ENCODE measurements around the gene CUEDC2. TPM values are rescaled to one million over a fixed set of nuclear protein-coding genes. Genes with fewer than 3 reads are reported as not detected.
A peak's percentile ranks its signal among the peaks of the same experiment; 100 is the strongest.

CUEDC2 gene
- total RNA-seq, 1 donor from 2014 or later = 42.4 TPM

DNA sequence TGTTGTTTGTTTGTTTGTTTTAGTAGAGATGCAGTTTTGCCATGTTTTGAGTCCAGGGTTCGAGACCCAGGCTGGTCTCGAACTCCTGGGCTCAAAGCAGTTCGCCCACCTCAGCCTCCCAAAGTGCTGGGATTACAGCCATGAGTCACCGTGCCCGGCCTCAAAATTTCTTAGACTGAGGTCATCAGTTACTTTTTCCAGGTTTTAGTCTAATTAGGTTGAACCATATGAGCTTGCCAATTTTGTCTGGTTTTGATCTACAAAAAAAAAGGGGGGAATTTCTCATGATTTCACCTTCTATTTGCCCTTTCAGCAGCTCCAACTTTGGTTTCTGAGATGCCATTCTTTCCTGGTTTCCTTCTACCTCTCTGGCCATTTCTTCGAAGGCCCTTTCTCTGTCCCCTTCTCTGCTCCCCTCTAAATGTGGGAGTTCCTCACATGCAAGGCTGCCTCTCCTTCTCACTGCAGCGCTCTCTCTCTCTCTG, 5.5 kb downstream of the CUEDC2 start:
- no peak for DNase-seq (ENCODE audit: low spot score)

GRCh38 chr10:102425444-102425843, 6.9 kb downstream of the CUEDC2 start:
- DNase-seq (ENCODE audit: low spot score) = no peak

- DNase-seq (ENCODE audit: low spot score) = no peak
Measured at GRCh38 chr10:102424916-102425315, 7.5 kb downstream of the CUEDC2 start.

- no peak for DNase-seq (ENCODE audit: low spot score)
Measured at GRCh38 chr10:102424145-102424544, 8.2 kb downstream of the CUEDC2 start.

- no peak for DNase-seq (ENCODE audit: low spot score)
Measured at GRCh38 chr10:102423372-102423968, 8.9 kb downstream of the CUEDC2 start.

DNA sequence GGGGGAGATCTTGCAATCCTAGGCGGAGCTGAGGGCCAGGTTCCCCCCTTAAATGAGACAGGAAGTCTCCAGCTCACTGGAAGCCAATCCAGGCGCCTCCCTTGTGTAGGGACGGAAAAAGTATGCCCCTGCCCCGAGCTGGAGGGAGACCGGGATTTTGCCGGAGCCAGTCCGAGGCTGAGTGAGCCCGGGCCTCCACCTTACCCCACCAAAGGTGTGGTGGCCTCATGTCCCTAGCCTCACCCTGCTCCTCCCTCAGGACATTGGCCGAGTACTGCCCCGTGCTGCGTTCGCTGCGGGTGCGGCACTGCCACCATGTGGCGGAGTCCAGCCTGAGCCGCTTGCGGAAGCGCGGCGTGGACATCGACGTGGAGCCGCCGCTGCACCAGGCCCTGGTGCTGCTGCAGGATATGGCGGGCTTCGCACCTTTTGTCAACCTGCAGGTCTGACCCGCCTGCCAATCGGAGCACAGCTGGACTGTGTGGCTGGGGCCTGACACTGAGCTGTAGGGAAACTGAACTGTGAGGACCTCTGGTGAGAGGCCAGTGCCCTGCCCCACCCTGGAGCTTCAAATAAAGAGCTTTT, 9.7 kb downstream of the CUEDC2 start:
- DNase-seq (ENCODE audit: low spot score) = peak; percentile 95

- DNase-seq (ENCODE audit: low spot score) = no peak
Measured at GRCh38 chr10:102421757-102422512, 10.4 kb downstream of the CUEDC2 start.

DNA sequence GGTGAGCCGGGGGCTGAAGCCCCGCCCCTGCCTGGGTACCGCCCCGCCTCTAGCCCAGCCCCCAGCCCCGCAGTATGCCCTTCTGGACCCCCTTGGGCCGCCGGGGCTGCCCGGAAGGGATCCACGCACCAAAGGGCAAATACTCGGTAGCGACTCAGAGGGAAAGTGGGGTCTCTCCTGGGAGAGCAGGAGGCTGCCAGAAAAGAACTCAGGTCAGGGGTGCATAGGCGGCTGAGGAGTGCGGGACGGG, 10.9 kb downstream of the CUEDC2 start:
- no peak for DNase-seq (ENCODE audit: low spot score)

- DNase-seq (ENCODE audit: low spot score) = peak; percentile 99
Measured at GRCh38 chr10:102420714-102421506, 11.5 kb downstream of the CUEDC2 start, which contains the start of gene FBXL15. Gene FBXL15, plus strand, starts transcription at chr10:102420836. Its CDS starts 294 bp downstream, at chr10:102421130.

DNA sequence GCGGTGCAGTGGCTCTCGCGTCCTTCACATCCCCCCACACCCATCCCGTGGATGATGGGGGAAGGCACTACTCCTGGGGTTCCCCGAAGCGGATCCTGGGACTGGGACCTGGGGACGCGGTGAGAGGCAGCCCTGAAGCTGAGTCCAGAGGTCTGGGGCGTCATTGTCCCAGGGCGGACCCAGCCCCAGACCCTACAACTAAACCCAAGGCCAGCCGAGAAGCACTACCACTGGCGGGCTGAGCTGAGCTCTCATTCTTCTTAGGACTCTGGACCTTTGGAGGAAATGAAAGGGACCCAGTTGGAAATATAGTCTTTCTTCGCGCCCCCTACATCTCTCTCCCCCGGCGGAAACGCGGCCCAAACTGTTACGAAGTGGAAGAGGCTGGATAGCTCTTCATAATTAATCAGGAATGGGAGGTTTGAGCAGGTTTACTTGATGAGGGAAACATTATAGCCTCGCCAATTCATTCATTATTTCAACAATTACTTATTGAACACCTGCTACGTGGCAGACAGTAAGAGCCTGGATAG, 12.1 kb downstream of the CUEDC2 start:
- DNase-seq (ENCODE audit: low spot score) = no peak

DNA sequence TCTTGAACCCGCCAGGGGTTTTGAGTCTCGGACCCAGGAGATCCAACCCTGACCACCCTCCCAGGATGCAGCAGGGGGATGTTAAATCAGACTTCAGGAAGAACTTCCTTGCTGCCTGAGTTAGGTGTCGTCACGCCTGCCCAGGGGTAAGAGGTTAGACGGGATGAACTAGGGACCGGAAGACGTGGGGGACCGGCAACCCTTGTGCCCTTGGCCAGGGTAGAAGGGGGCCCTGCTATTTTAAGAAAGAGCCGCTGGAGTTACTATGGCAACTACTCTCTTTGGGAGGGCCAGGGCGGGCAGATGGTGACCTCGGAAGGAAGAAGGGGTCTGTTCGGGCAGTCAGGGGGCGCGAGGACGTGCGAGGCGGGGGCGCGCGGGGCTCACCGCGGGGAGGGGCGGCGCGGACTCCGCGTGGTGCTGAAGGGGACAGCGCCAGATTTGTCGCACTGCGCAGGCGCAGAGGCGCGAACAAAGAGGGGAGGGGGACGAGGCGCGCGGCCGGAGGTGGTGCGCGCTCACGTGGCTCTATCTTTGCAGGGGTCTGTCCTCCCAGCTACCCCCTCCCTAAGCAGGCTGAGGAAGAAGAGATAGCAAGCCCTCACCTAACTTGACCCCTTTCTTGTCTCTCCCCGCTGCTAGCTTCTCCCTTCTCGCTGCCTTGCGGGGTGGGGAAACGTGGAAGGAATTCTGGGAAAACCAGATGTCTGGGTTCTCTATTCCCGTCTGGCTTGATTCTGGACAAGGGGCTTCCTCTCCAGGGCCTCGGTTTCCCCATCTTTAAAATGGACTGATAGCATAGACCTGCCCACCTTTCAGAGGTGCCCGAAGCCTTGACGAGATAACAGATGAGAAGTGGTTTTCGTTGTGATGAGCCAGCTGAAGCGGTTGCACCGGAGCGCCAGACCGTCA, 12.8 kb downstream of the CUEDC2 start:
- no peak for DNase-seq (ENCODE audit: low spot score)

GRCh38 chr10:102418622-102419268, 13.6 kb downstream of the CUEDC2 start, which contains the start of gene PSD:
Gene PSD, minus strand, starts transcription at chr10:102418785. Its CDS starts 1,747 bp downstream, at chr10:102417038.
- DNase-seq (ENCODE audit: low spot score) = no peak

DNA sequence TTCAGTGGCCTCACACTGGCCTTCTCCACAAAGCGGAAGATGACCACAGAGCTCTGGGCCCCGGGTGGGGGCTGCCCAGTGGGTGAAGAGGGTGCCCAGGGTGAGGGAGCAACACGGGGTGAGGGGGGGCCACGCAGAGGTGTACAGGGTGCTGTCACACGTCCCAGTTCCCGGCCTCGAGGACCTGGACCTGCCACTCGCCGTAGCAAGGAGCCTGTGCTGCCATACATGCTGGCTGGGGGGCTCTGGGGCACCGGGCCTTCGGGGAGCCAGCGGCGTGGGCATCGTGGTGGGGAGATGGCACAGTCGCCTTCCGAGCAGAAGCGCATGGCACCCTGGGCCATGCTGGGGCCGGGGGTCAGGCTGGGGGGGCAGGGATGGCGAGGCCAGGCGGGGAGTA, 15.7 kb downstream of the CUEDC2 start:
- DNase-seq (ENCODE audit: low spot score) = no peak

DNA sequence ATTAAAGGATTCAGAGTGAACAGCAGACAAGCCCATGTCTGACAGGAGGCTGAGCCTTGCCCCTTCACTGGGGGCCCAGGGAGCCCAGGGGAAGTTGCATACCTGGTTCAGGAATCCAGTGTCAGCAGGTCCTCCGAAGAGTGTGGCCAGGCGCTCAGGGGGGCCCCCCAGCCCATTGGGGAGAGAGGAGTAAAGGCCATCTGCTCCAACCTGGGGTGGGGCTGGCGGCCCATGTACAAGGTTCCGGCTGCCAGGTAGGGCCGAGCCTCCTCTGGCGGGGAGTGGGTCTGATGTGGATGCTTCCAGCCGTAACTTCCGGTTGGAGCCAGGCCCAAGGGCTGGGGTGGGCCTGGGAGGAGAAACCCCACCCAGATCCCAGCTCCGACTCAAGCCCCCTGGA, 16.1 kb downstream of the CUEDC2 start:
- DNase-seq (ENCODE audit: low spot score) = no peak

DNA sequence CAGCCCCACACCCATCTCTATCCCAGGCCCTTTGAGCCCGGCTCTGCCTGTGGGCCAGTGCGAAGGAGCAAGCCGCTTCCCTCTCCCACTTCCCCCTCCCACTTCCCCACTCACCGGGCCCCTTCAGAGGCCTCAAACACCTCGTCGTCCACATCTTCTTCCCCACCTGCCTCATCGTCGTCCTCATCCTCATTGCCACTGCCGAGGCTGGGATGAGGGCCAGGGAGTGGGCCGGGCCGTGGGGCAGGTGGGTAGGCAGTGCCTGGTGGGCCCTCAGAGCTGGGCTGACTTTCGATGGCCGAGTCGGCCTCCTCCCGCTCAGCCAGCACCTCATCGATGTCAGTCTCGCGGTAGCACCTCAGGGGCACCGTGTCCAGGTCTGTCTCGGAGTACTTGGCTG, 17.6 kb downstream of the CUEDC2 start:
- DNase-seq (ENCODE audit: low spot score) = no peak

GRCh38 chr10:102413806-102414561, 18.4 kb downstream of the CUEDC2 start:
- no peak for DNase-seq (ENCODE audit: low spot score)

DNA sequence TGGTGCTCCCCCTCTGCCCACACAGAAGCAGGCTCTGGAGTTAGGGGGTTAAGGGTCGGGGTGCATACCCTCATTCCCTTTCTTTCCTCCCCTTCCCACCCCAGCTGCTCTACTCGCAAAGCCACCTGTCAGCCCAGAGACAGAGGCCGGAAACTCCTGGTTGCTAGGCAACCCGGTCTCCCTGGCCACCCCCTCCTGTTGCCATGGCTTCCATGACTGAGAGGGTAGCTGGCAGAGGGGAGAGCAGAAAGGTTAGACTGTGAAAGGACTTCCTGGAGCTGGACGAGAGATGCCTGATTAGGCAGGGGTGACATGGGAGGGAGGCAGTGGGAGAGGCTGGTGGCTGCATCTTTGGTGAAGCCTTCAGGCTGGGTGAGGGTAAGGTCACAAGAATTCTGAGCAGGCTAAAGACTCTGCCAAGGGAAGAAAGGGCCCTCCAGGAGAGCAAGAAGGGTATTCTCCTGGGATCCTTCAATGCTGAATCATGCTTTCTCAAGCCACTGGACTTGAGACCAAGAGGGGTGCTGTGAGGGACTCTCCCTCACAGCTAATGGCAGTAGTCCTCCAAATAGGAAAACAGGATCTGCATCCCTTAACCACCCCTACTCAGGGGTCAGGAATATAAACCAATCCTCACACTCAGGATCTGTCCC, 19.2 kb downstream of the CUEDC2 start:
- DNase-seq (ENCODE audit: low spot score) = no peak

DNA sequence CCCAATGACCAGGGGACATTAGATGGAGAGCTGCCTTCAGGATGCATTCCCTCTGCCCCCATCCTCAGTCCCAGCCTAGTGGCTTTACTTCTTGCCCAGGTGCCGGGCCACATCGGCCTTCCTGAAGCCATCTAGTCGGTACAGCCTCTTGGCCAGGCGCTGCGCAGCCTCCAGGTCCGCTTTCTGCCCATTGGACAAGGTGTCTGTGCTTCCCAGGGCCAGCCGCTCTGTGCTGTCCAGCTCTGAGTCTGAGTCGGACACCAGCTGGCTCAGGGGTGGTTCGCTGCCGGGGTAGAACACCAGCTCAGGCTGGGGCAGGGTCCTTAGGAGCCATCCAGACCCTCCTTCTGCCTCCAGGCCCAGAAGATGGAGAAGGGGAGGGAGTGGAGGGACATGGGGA, 20.1 kb downstream of the CUEDC2 start:
- no peak for DNase-seq (ENCODE audit: low spot score)
